KOPT-K1 (cell line): ENCODE results near the gene C3orf22.
"Not testable (repeated sequence)": the region's sequence is repeated elsewhere in the genome, so short reads cannot be mapped to it uniquely, and the experiment has no call there.

Source experiments
- H3K27ac ChIP-seq: fragments of 200-600 bp; sonication (generic); 2 replicates; pipeline ENCODE4 v1.5.1; 2016; ENCODE audit warnings: antibody characterized with exemption, mild to moderate bottlenecking, low read depth, low read length; ENCODE audit not compliant: poor library complexity, severe bottlenecking
- H3K36me3 ChIP-seq: fragments of 200-600 bp; sonication (generic); 2 replicates; pipeline ENCODE4 v1.5.1; 2017; ENCODE audit warnings: antibody characterized with exemption, mild to moderate bottlenecking, low read length, moderate library complexity; ENCODE audit not compliant: insufficient read depth
- H3K9me3 ChIP-seq: fragments of 200-600 bp; sonication (generic); 2 replicates; pipeline ENCODE4 v1.5.1; 2017; ENCODE audit warnings: antibody characterized with exemption, low read length, mild to moderate bottlenecking; ENCODE audit not compliant: insufficient read depth, poor library complexity, severe bottlenecking

Gene C3orf22

GRCh38 chr3:126540951-126541627 is 17.6 kb downstream of the C3orf22 start:
- no peaks in the 10 kb centered on the region for H3K36me3 ChIP-seq
- no peaks in the 10 kb centered on the region for H3K9me3 ChIP-seq
- no peak overlapping the region for H3K27ac ChIP-seq

- no peak overlapping the region for H3K27ac ChIP-seq
- H3K9me3 ChIP-seq = no peaks in the 10 kb centered on the region
- no peaks in the 10 kb centered on the region for H3K36me3 ChIP-seq
Measured at GRCh38 chr3:126540342-126540849, 18.3 kb downstream of the C3orf22 start.

- H3K27ac ChIP-seq = no peak overlapping the region
- H3K36me3 ChIP-seq = no peaks in the 10 kb centered on the region
- no peaks in the 10 kb centered on the region for H3K9me3 ChIP-seq
Measured at GRCh38 chr3:126539558-126540250, 19.0 kb downstream of the C3orf22 start.

GRCh38 chr3:126538966-126539365 is 19.8 kb downstream of the C3orf22 start:
- Histone ChIP-seq H3K9me3 (no peaks in the 10 kb centered on the region), H3K27ac (no peak overlapping the region)

GRCh38 chr3:126538316-126538715 is 20.4 kb downstream of the C3orf22 start:
- no peak overlapping the region for H3K27ac ChIP-seq

More at GRCh38 chr3:126538966-126539365, 19.8 kb downstream of the C3orf22 start:
- H3K36me3 ChIP-seq = no peaks in the 10 kb centered on the region

GRCh38 chr3:126537730-126538281 is 20.9 kb downstream of the C3orf22 start:
- Histone ChIP-seq H3K36me3 (no peaks in the 10 kb centered on the region), H3K9me3 (no peaks in the 10 kb centered on the region), H3K27ac (no peak overlapping the region)

More at GRCh38 chr3:126538316-126538715, 20.4 kb downstream of the C3orf22 start:
- no peaks in the 10 kb centered on the region for H3K36me3 ChIP-seq
- no peaks in the 10 kb centered on the region for H3K9me3 ChIP-seq

- Histone ChIP-seq H3K9me3 (no peaks in the 10 kb centered on the region), H3K27ac (no peak overlapping the region), H3K36me3 (no peaks in the 10 kb centered on the region)
Measured at GRCh38 chr3:126537116-126537729, 21.5 kb downstream of the C3orf22 start.

GRCh38 chr3:126536126-126536525 is 22.6 kb downstream of the C3orf22 start:
- no peaks in the 10 kb centered on the region for H3K36me3 ChIP-seq
- no peak overlapping the region for H3K27ac ChIP-seq
- no peaks in the 10 kb centered on the region for H3K9me3 ChIP-seq

GRCh38 chr3:126535636-126536035 is 23.1 kb downstream of the C3orf22 start:
- Histone ChIP-seq H3K36me3 (no peaks in the 10 kb centered on the region), H3K9me3 (no peaks in the 10 kb centered on the region), H3K27ac (no peak overlapping the region)

- not testable (repeated sequence) for H3K9me3 ChIP-seq, H3K36me3 ChIP-seq, H3K27ac ChIP-seq
Measured at GRCh38 chr3:126534716-126535115, 24.0 kb downstream of the C3orf22 start.

- H3K9me3 ChIP-seq = no peaks in the 10 kb centered on the region
- H3K36me3 ChIP-seq = no peaks in the 10 kb centered on the region
- no peak overlapping the region for H3K27ac ChIP-seq
Measured at GRCh38 chr3:126533506-126533905, 25.2 kb downstream of the C3orf22 start.

- Histone ChIP-seq H3K27ac (no peak overlapping the region), H3K36me3 (no peaks in the 10 kb centered on the region), H3K9me3 (no peaks in the 10 kb centered on the region)
Measured at GRCh38 chr3:126531051-126531330, 27.7 kb downstream of the C3orf22 start.

GRCh38 chr3:126530171-126531050 is 28.3 kb downstream of the C3orf22 start:
- Histone ChIP-seq H3K9me3 (no peaks in the 10 kb centered on the region), H3K27ac (no peak overlapping the region), H3K36me3 (no peaks in the 10 kb centered on the region)

GRCh38 chr3:126529585-126530170 is 29.1 kb downstream of the C3orf22 start:
- Histone ChIP-seq H3K9me3 (no peaks in the 10 kb centered on the region), H3K27ac (no peak overlapping the region), H3K36me3 (no peaks in the 10 kb centered on the region)
